Measurements from ENCODE around the gene ALB. TPM values are rescaled to one million over a fixed set of nuclear protein-coding genes. Genes with fewer than 3 reads are reported as not detected.

ALB gene
- total RNA-seq, 2 donors from 2014 or later: 1.4 to 3.5 TPM

GRCh38 chr4:73379946-73380345 is 24.1 kb upstream of the ALB start:
- Histone ChIP-seq H3K27ac (ENCODE audit: low read depth, low read length) (no peak overlapping the region), H3K9ac (ENCODE audit: extremely low read depth, low read length, poor library complexity, severe bottlenecking) (no peak overlapping the region), H3K4me1 (ENCODE audit: control insufficient read depth, insufficient read depth, low read length) (no peaks in the 10 kb centered on the region), H3K36me3 (ENCODE audit: control insufficient read depth, insufficient read depth, low read length) (no peaks in the 10 kb centered on the region), H3K27me3 (ENCODE audit: control insufficient read depth, insufficient read depth, low read length, poor library complexity, severe bottlenecking) (no peaks in the 10 kb centered on the region), H3K4me3 (ENCODE audit: low read length) (no peak overlapping the region), H3K9me3 (ENCODE audit: control insufficient read depth, low read length) (no peaks in the 10 kb centered on the region)
- H3K27ac Mint-ChIP-seq: no peak overlapping the region
- H3K36me3 Mint-ChIP-seq (ENCODE audit: low read depth): no peaks in the 10 kb centered on the region
- no peak for TF ChIP-seq CTCF (conservative IDR thresholded peaks at IDR 0.05)
- no peak overlapping the region for H3K4me3 Mint-ChIP-seq
- no peaks in the 10 kb centered on the region for H3K4me1 Mint-ChIP-seq
- no peaks in the 10 kb centered on the region for H3K27me3 Mint-ChIP-seq (ENCODE audit: insufficient read depth)
- no peaks in the 10 kb centered on the region for H3K9me3 Mint-ChIP-seq
- no peak for DNase-seq

GRCh38 chr4:73381214-73381613 is 22.9 kb upstream of the ALB start:
- H3K4me1 ChIP-seq (ENCODE audit: control insufficient read depth, insufficient read depth, low read length): no peaks in the 10 kb centered on the region
- H3K27me3 ChIP-seq (ENCODE audit: control insufficient read depth, insufficient read depth, low read length, poor library complexity, severe bottlenecking): no peaks in the 10 kb centered on the region
- no peak overlapping the region for H3K9ac ChIP-seq (ENCODE audit: extremely low read depth, low read length, poor library complexity, severe bottlenecking)
- H3K9me3 ChIP-seq (ENCODE audit: control insufficient read depth, low read length): no peaks in the 10 kb centered on the region
- H3K9me3 Mint-ChIP-seq: peaks cover 2% of the 10 kb centered on the region
- H3K4me3 Mint-ChIP-seq: no peak overlapping the region
- no peak overlapping the region for H3K27ac ChIP-seq (ENCODE audit: low read depth, low read length)
- no peaks in the 10 kb centered on the region for H3K36me3 Mint-ChIP-seq (ENCODE audit: low read depth)
- H3K4me3 ChIP-seq (ENCODE audit: low read length): no peak overlapping the region
- 63 to 84% methylated on average over 1 of the region's 1 CpG for WGBS, 2 experiments (ENCODE audit: insufficient coverage in 1 of 2, insufficient read length in 1 of 2)
- DNase-seq: no peak
- no peaks in the 10 kb centered on the region for H3K27me3 Mint-ChIP-seq (ENCODE audit: insufficient read depth)
- no peak overlapping the region for H3K27ac Mint-ChIP-seq
- H3K36me3 ChIP-seq (ENCODE audit: control insufficient read depth, insufficient read depth, low read length): no peaks in the 10 kb centered on the region
- H3K4me1 Mint-ChIP-seq: no peaks in the 10 kb centered on the region
- TF ChIP-seq CTCF (conservative IDR thresholded peaks at IDR 0.05): no peak

- 87 to 92% methylated on average over 2 to 3 of the region's 3 CpGs for WGBS, 2 experiments (ENCODE audit: insufficient coverage in 1 of 2, insufficient read length in 1 of 2)
- H3K9me3 Mint-ChIP-seq: peaks cover 7% of the 10 kb centered on the region
- no peak for TF ChIP-seq CTCF (conservative IDR thresholded peaks at IDR 0.05)
Measured at GRCh38 chr4:73383452-73383851, 20.6 kb upstream of the ALB start.

More at GRCh38 chr4:73383452-73383851, 20.6 kb upstream of the ALB start:
- Histone ChIP-seq H3K4me1 (ENCODE audit: control insufficient read depth, insufficient read depth, low read length) (no peaks in the 10 kb centered on the region), H3K9me3 (ENCODE audit: control insufficient read depth, low read length) (no peaks in the 10 kb centered on the region), H3K27ac (ENCODE audit: low read depth, low read length) (no peak overlapping the region), H3K9ac (ENCODE audit: extremely low read depth, low read length, poor library complexity, severe bottlenecking) (no peak overlapping the region), H3K4me3 (ENCODE audit: low read length) (no peak overlapping the region), H3K36me3 (ENCODE audit: control insufficient read depth, insufficient read depth, low read length) (no peaks in the 10 kb centered on the region), H3K27me3 (ENCODE audit: control insufficient read depth, insufficient read depth, low read length, poor library complexity, severe bottlenecking) (no peaks in the 10 kb centered on the region)
- H3K4me3 Mint-ChIP-seq: no peak overlapping the region
- no peak overlapping the region for H3K27ac Mint-ChIP-seq
- no peaks in the 10 kb centered on the region for H3K36me3 Mint-ChIP-seq (ENCODE audit: low read depth)
- no peaks in the 10 kb centered on the region for H3K4me1 Mint-ChIP-seq
- no peaks in the 10 kb centered on the region for H3K27me3 Mint-ChIP-seq (ENCODE audit: insufficient read depth)
- no peak for DNase-seq

Data from endodermal cell (in vitro differentiated cells).